ENCODE results near the gene COQ9. TPM values are rescaled to one million over a fixed set of nuclear protein-coding genes. Genes with fewer than 3 reads are reported as not detected.

COQ9 gene
- total RNA-seq, 1 experiment from 2014 or later: 69.7 TPM

GRCh38 chr16:57474671-57475661 lies 27.7 kb downstream of the COQ9 start:
- Histone ChIP-seq H3K27ac (ENCODE audit: low read depth, low read length, poor library complexity, severe bottlenecking) (no peak overlapping the region), H3K9me3 (ENCODE audit: low read depth, low read length, poor library complexity, severe bottlenecking) (no peaks in the 10 kb centered on the region), H3K4me1 (ENCODE audit: insufficient read depth, low read length, poor library complexity, severe bottlenecking) (peaks cover 30% of the 10 kb centered on the region), H3K4me3 (ENCODE audit: low read depth, low read length, poor library complexity, severe bottlenecking) (no peak overlapping the region), H3K27me3 (replicated peaks; ENCODE audit: insufficient read depth, low read depth, low read length, poor library complexity) (no peaks in the 10 kb centered on the region), H3K36me3 (ENCODE audit: insufficient read depth, low read length, poor library complexity, severe bottlenecking) (peaks cover 43% of the 10 kb centered on the region)
- intact Hi-C loops (cut with micrococcal nuclease; ENCODE audit: unreplicated experiment): no loop called here
- no TSS peak for BruUV-seq (replicated peaks)
- DNase-seq (ENCODE audit: low spot score): no peak
- TF ChIP-seq CTCF (conservative IDR thresholded peaks at IDR 0.05; ENCODE audit: low read depth, low read length) (no peak), EZH2 (IDR thresholded peaks at IDR 0.05; ENCODE audit: borderline replicate concordance, low read depth, low read length, poor library complexity, severe bottlenecking) (no peak)
- ChIA-PET CTCF (no interaction called here), POLR2A (ENCODE audit: low non-redundant PET) (no interaction called here)

- DNase-seq (ENCODE audit: low spot score): peak; percentile 49
- Histone ChIP-seq H3K27ac (ENCODE audit: low read depth, low read length, poor library complexity, severe bottlenecking) (no peak overlapping the region), H3K27me3 (replicated peaks; ENCODE audit: insufficient read depth, low read depth, low read length, poor library complexity) (no peaks in the 10 kb centered on the region), H3K36me3 (ENCODE audit: insufficient read depth, low read length, poor library complexity, severe bottlenecking) (peaks cover 34% of the 10 kb centered on the region), H3K4me1 (ENCODE audit: insufficient read depth, low read length, poor library complexity, severe bottlenecking) (peaks cover 32% of the 10 kb centered on the region), H3K4me3 (ENCODE audit: low read depth, low read length, poor library complexity, severe bottlenecking) (no peak overlapping the region), H3K9me3 (ENCODE audit: low read depth, low read length, poor library complexity, severe bottlenecking) (no peaks in the 10 kb centered on the region)
- no TSS peak for BruUV-seq (replicated peaks)
- peak; percentile 51 for TF ChIP-seq CTCF (conservative IDR thresholded peaks at IDR 0.05; ENCODE audit: low read depth, low read length)
- TF ChIP-seq EZH2 (IDR thresholded peaks at IDR 0.05; ENCODE audit: borderline replicate concordance, low read depth, low read length, poor library complexity, severe bottlenecking): no peak
- intact Hi-C loops (cut with micrococcal nuclease; ENCODE audit: unreplicated experiment): no loop called here
- ChIA-PET CTCF (no interaction called here), POLR2A (ENCODE audit: low non-redundant PET) (no interaction called here)
These were observed 28.5 kb downstream of the COQ9 start for GRCh38 chr16:57475711-57476339.

GRCh38 chr16:57476546-57477410 lies 29.5 kb downstream of the COQ9 start:
- ChIA-PET POLR2A (ENCODE audit: low non-redundant PET) (no interaction called here), CTCF (no interaction called here)
- Histone ChIP-seq H3K4me1 (ENCODE audit: insufficient read depth, low read length, poor library complexity, severe bottlenecking) (peaks cover 26% of the 10 kb centered on the region), H3K9me3 (ENCODE audit: low read depth, low read length, poor library complexity, severe bottlenecking) (no peaks in the 10 kb centered on the region), H3K27ac (ENCODE audit: low read depth, low read length, poor library complexity, severe bottlenecking) (no peak overlapping the region), H3K36me3 (ENCODE audit: insufficient read depth, low read length, poor library complexity, severe bottlenecking) (peaks cover 27% of the 10 kb centered on the region), H3K4me3 (ENCODE audit: low read depth, low read length, poor library complexity, severe bottlenecking) (no peak overlapping the region), H3K27me3 (replicated peaks; ENCODE audit: insufficient read depth, low read depth, low read length, poor library complexity) (no peaks in the 10 kb centered on the region)
- intact Hi-C loops (cut with micrococcal nuclease; ENCODE audit: unreplicated experiment): no loop called here
- DNase-seq (ENCODE audit: low spot score): no peak
- BruUV-seq (replicated peaks): no TSS peak
- TF ChIP-seq CTCF (conservative IDR thresholded peaks at IDR 0.05; ENCODE audit: low read depth, low read length) (no peak), EZH2 (IDR thresholded peaks at IDR 0.05; ENCODE audit: borderline replicate concordance, low read depth, low read length, poor library complexity, severe bottlenecking) (no peak)

Data from A673 (cell line).